Breast epithelium (tissue), 3 donors: ENCODE results near the gene PPP4R1.

Experiments
- CTCF ChIP-seq, 3 donors: fragments of 450-650 bp; IDR thresholded peaks; one replicate each; pipeline ENCODE4 v1.5.1; 2016 to 2017; ENCODE audit warnings: antibody characterized with exemption in 3 of 3, mild to moderate bottlenecking in 3 of 3, moderate library complexity in 3 of 3
- POLR2AphosphoS5 ChIP-seq, 3 donors: sonication (generic); formaldehyde crosslinking; IDR thresholded peaks; one replicate each; pipeline ENCODE4 v1.6.1; 2017; ENCODE audit warnings: antibody characterized with exemption in 3 of 3

DNA sequence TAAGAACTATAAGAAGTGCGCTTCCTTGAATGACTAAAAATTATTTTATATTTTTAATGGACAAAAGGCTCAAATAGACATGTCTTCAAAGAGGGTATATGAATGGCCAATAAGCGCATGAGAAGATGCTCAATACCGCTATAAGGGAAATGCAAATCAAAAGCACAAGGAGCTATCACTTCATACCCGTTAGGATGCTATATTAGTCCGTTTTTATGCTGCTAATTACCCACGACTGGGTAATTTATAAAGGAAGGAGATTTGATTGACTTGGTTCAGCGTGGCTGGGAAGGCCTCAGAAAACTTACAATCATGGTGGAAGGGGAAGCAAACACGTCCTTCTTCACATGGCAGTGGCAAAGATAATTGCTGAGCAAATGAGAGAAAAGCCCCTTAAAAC is 20.5 kb upstream of the PPP4R1 start:
- TF ChIP-seq CTCF (IDR thresholded peaks at IDR 0.05) (no peak), POLR2AphosphoS5 (IDR thresholded peaks at IDR 0.05) (no peak)
